Inflammatory macrophage (primary cell): ENCODE data around the gene PRR11.
"Not testable (repeated sequence)": the region's sequence is repeated elsewhere in the genome, so short reads cannot be mapped to it uniquely, and the experiment has no call there.

Source experiments
- DNase-seq, 2 donors: peaks; one replicate each; pipeline ENCODE4 v3.0.0-alpha.2; 2020 to 2022

The PRR11 gene

GRCh38 chr17:59152925-59153324, 2.6 kb upstream of the PRR11 start:
- no peak for DNase-seq

- peak; percentile 29 to 37 for DNase-seq
Observed at GRCh38 chr17:59154292-59154720, 1.2 kb upstream of the PRR11 start.

GRCh38 chr17:59154721-59155438, 666 bp upstream of the PRR11 start, which contains the start of gene SKA2:
Gene SKA2 (minus strand): TSS chr17:59155186. CDS start chr17:59155163, 23 bp downstream.
- DNase-seq = peak; percentile 99

- peak in 1 of 2 donors; percentile 8 for DNase-seq
Observed at GRCh38 chr17:59160157-59161025, 4.8 kb downstream of the PRR11 start.

GRCh38 chr17:59161477-59161876, 5.9 kb downstream of the PRR11 start:
- no peak for DNase-seq

GRCh38 chr17:59165933-59166342, 10.4 kb downstream of the PRR11 start:
- DNase-seq = peak in 1 of 2 donors; percentile 36

- DNase-seq = peak; percentile 13 to 45
Observed at GRCh38 chr17:59167571-59168001, 12.0 kb downstream of the PRR11 start.

- DNase-seq = no peak
Observed at GRCh38 chr17:59172436-59173004, 17.0 kb downstream of the PRR11 start.

- no peak for DNase-seq
Observed at GRCh38 chr17:59174671-59175070, 19.1 kb downstream of the PRR11 start.

GRCh38 chr17:59175076-59175475, 19.5 kb downstream of the PRR11 start:
- no peak for DNase-seq

- no peak for DNase-seq
Observed at GRCh38 chr17:59178266-59178985, 22.9 kb downstream of the PRR11 start.

- not testable (repeated sequence) for DNase-seq
Observed at GRCh38 chr17:59179601-59180000, 24.1 kb downstream of the PRR11 start.

GRCh38 chr17:59180626-59181025, 25.1 kb downstream of the PRR11 start:
- no peak for DNase-seq

GRCh38 chr17:59181481-59181880, 25.9 kb downstream of the PRR11 start:
- DNase-seq = no peak

- no peak for DNase-seq
Observed at GRCh38 chr17:59185997-59186396, 30.5 kb downstream of the PRR11 start.

- no peak for DNase-seq
Observed at GRCh38 chr17:59186850-59187249, 31.3 kb downstream of the PRR11 start.

- no peak for DNase-seq
Observed at GRCh38 chr17:59190806-59191205, 35.3 kb downstream of the PRR11 start.

- no peak for DNase-seq
Observed at GRCh38 chr17:59193336-59193862, 37.9 kb downstream of the PRR11 start.

GRCh38 chr17:59199398-59199797, 43.9 kb downstream of the PRR11 start:
- no peak for DNase-seq

- DNase-seq = no peak
Observed at GRCh38 chr17:59202320-59202719, 46.8 kb downstream of the PRR11 start.

- DNase-seq = no peak
Observed at GRCh38 chr17:59219370-59219769, 63.8 kb downstream of the PRR11 start.

GRCh38 chr17:59219992-59220327, 64.4 kb downstream of the PRR11 start:
- DNase-seq = no peak
